ENCODE measurements around the gene UBE2L3.
"Not testable (repeated sequence)": the region's sequence is repeated elsewhere in the genome, so short reads cannot be mapped to it uniquely, and the experiment has no call there.

UBE2L3 gene

DNA sequence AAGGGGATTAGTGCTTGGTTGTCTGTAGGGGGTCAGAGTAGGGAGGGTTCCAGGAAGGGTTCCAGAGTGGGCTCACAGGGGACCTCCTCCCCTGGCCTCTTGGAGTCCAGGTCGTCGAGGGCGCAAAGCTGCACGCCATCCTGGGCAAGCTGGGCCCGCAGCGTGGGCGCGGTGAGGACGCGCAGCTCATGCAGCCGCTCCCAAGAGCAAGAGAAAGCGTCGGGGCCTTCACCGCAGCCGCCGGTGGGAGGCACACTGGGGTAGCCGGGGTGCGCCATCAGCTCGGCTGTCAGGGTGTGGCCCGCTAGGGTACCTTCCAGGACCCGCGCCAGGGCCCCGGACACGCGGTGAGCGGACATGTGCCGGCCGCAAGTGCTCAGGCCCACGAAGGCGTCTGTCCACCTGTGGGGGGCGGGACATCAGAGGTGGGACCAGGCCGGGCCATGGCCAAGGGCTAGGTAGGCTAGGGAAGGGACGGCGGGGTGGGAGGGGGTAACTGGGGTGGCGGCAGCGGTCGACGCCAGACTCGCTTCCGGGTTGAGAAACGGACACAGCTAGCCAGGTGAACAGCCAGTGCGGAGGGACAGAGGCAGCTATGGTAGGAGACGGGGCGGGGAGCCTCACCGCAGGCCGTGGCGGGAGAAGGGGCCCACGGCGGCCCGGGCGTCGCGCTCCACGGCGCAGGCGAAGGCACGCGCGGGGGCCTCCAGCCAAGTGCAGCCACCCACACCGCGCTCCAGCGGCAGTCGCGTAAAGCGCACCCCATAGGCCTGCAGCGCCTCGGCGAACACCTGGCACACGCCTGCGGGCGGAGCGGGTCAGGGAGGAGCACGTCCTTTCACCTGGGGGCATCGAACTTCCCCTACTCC lies 61.1 kb downstream of the UBE2L3 start:
- no peak for DNase-seq

DNA sequence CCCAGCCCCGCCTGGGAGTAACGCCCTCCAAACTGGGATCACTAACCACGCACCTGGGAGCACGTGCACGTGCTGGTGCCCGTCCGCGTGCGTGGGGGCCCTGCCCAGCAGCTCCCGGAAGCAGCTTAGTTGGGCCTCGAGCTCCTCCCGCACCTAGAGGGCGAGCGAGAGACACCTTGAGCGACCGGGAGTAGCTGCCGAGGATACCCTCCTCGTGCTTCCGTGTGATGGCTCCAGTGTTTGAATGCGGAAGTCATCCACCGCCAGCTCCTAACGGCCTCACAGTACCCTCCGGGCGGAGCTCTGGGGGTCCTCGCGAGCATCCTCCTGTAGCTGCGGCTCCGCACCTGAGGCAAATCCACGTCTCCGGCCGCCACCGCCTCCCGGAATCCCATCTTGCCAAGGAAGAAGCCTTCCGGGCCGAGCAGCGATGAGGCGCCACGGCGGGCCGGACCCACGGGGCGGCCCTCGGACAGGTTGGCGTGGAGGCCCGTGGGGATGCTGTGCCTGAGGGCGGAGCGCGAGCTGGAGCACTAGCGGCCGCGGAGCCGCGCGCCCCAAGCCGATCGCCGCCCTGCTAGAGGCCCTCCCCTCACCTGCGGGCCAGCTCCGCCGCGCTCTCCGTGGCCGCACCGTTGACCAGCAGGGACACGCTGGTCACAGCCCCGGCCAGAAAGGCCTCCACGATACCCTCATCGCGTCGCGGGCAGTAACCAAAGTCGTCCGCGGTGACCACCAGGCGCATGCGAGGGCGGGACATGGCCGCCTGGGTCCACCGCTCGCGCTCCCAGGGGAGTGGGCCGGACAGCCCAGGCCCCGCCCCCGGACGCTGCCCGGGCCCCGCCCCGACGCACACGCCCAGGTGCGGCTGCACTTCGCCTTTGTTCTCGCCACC lies 62.0 kb downstream of the UBE2L3 start, which contains the start of gene YDJC:
Gene YDJC (minus strand): TSS at position 768 of the 895 bp plus-strand sequence. CDS start 8 bp downstream, at position 760.
- peak; percentile 97 for DNase-seq

DNA sequence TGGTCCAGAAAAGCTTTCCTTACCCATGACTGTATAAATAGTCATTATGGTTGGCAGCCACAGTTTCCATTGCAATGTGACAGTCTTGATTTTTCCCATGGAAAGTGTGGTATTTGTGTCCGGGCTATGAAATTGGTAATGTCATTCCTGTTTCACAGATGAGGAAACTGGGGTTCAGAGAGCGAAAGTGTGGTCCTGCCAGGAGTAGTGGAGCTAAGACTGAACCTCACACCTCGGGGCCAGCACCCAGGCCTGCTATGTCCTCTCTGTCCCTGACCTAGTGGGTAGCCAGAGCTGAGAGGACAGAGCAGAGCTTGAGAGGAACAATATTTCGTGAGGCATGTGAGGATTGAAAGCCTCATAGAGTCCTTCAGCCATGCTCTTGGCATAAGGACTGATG lies 63.5 kb downstream of the UBE2L3 start:
- DNase-seq: no peak

DNA sequence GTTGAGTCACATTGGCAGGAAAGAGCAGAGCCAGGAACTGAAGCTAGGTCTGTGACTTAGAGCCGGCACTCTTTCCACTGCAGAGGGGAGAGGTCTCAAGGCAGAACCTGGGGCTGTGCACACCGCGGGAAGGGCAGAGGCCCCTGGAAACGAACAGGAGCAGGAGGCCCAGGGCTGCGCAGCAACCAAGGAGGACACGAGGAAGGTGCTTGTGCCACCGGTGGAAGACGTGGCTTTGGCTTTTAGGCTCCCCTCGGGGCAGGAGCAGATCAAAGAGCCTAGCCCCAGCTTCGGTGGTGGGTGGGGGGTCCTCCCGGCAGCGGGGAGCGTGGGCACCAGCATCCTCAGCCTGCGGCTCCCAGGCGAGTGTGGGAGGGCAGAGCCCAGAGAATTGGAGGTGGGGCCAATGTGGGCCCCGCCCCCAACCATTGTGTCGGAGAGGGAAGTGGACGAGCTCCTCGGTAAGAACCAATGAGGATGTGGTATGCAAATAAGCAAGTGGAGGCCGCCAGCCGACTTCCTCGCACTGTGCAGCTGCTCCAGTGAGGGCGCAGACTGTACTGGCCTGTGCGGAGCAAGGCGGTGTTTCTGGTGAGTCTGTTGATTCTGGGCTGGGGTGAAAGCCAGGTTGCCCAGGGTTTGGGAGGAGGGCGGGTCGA lies 64.9 kb downstream of the UBE2L3 start, which contains the start of gene CCDC116:
Gene CCDC116 (plus strand): TSS at position 524 of the 659 bp plus-strand sequence. CDS start 422 bp downstream, outside the sequence.
- peak; percentile 76 for DNase-seq

DNA sequence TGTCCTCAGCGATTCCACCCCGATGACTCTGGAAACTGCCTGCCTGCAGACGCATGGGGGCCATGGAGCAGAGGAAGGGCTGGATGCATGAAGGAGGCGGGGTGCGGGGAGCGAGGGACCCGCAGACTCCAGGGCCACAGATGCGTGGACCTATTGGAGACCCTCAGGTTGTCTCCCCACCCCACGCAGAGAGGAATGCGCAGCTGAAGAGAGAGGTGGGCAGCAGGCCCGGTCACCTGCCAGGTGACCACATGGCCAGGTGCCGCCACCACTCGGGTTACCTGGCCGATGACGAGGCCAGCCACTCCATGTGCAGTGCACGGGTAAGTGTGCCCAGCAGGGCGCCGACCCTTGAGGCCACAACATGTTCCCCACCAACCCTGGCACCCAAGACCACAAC lies 65.4 kb downstream of the UBE2L3 start:
- no peak for DNase-seq

DNA sequence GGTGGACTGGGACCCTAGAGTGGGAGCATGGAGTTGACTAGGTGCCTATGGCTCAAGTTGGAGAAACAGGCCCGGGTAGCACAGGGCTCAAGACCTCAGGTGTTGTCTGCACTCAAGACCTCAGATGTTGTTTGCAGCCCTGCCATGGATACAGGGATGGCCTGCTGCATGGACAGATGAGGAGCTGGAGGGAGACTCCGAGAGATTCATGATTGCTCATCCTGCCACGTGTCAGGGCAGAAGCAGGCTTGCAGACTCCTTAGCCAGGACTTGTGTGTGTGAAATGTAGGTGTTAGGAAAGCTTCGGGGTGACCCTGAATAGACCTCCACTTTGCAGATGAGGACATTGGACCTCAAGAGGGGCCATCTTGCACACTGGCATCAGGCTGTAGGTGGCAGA lies 66.0 kb downstream of the UBE2L3 start:
- no peak for DNase-seq

DNA sequence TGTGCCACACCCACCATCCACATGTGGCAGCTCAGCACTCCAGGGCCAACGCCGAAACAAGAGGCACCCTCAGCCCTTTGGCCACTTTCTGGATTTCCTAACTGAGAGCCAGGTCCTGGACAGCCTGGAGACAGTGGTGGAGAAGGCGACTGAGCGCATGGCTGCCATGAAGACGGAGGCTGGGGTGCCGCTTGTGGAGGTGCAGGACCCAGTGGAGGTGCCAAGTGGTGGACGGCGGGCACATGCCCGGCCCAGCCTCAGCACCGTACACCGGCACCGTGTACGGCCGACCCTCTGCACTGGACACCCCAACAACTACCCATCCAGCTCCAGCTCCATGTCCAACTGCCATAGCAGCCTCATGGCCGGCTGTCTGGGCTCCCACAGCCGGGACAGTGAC lies 66.6 kb downstream of the UBE2L3 start:
- DNase-seq: no peak

DNA sequence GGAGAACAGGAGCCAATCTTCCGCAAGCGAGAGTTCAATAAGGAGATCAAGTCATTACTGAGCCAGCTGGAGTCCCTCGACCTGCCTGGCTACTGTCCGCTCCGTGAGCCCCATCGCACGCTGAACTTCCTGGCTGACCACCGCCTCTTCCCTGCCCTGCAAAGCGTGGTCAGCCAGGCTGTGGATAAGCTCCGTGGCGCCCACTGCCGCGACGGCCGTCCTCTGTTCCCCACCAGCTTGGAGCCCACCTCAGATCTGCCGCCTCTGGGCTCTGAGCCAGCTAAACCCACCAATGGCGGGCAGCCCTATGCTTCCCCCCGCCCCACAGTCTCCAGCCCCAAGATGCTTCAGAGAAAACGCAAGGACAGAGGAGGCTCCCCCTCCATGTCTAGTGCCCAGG lies 67.3 kb downstream of the UBE2L3 start:
- DNase-seq: no peak

DNA sequence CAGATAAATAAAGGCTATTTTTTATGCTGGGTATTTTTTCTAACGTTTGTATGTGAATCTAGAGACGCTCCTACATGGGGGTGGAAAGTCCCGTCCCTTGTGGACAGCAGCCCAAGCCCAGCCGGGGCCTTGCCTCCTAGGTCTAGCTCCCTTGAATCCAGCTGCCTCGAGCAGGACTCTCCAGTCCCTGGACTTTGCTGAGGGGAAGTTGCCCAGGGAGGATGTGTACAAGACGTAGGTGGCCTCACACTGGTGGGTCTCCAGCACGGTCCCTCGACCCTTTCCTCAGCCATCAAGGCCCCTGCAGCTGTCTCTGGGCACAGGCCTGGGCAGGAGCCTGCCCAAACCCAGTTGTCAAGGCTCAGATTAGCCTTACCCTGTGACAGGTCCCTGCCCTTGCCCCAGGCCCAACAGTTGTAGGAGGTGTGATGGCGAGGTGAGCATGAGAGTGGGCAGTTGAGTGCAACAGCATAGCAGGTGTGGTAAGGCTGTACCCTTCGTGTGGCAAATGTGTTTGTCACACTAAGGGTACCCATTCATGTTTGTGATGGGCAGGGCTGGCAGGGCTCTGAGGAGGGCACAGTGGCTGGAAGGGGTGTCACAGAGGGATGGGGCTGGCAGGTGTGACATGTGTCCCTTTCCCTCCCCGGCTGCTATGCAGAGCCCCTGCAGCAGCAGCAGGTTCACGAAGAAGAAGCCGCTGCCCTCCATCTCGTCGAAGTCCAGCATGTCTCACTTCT lies 68.4 kb downstream of the UBE2L3 start:
- no peak for DNase-seq

DNA sequence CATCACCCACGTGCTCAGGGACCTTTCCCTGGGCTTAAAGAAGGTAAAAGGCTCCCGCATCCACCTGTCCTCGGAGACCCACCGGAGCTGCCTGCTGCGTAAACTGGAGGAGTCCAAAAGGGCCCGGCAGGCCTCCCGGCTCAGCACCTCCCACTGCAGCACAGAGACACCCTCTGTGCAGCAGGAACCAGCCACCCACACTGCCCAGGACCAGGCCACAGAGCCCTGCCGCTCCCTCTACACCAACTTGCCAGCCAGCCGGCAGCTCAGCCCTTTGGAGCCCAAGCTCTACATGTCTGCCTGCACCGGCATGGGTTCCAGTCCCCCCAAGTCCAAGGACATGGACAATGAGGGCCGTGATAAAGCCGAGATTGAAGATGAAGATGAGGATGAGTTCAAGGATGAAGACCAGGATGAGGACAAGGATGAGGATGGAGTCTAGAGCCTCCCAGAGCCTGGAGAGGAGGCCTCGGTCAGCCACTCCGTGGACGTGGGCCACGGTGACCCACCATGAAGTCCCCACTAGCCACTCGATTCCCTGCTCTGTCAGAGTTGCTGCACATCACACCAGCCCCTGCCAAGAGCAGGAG lies 69.2 kb downstream of the UBE2L3 start:
- no peak for DNase-seq

DNA sequence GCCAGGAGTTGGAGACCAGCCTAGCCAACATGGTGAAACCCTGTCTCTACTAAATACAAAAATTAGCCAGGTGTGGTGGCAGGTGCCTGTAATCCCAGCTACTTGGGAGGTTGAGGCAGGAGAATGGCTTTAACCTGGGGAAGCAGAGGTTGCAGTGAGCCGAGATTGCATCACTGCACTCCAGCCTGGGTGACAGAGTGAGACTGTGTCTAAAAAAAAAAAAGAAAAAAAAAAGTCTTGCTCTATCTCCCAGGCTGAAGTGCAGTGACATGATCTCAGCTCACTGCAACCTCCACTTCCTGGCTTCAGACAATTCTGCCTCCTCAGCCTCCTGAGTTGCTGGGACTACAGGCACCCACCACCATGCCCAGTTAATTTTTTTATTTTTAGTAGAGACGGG lies 69.9 kb downstream of the UBE2L3 start:
- not testable (repeated sequence) for DNase-seq

DNA sequence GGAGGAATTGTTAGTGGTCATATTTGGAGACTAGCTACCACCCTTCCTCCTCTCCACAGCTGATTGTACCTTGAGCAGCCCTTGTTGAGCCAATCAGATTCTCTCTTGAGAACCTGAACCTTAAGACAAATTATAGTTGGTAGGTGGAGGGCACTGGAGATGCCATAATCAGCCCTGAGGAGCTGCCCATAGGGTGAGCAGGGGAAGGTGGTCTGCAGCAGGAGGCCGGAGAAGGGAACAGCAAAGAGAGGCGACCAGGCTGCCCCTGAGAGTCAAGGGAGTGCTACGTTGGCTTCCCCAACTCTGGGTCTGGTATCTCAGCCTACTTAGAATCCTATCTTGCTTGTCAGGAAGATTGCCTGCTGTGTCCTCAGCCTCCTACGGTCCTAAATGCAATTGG lies 71.8 kb downstream of the UBE2L3 start:
- no peak for DNase-seq

DNA sequence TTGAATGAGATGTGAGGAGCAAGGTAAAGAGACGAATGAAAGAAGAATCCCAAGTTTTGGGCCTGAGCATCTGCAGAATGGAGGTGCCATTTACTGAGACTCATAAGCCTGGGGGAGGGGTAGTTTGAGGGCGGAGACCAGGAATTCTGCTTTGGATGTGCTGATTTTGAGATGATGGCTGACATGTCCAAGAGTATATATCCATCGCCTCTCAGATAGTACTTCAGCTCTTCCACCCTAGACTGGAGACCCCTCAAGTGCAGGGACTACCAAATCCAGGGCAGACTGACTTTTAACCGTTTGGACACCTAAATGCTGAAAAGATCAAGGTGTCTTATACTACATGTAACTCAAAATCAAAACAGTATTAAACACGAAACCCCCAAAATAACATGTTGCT lies 73.3 kb downstream of the UBE2L3 start:
- DNase-seq: no peak

DNA sequence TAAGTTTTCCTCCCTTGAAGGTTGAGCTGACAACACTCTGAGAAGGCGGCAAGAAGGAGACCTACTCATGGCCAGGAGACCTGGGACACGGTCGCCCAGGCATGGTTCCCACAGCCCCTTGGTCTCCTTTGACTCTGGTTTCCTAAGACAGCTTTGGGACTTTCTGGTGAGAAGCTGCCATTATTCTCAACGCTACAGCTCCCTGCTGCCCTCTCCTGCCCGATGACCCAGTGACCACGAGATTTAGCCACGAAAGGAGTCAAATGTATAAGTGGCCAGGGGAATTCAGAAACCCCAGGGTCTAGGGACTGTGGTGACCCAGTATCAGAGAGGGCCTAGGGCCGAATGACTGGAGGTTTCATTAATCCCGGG lies 73.9 kb downstream of the UBE2L3 start:
- no peak for DNase-seq

DNA sequence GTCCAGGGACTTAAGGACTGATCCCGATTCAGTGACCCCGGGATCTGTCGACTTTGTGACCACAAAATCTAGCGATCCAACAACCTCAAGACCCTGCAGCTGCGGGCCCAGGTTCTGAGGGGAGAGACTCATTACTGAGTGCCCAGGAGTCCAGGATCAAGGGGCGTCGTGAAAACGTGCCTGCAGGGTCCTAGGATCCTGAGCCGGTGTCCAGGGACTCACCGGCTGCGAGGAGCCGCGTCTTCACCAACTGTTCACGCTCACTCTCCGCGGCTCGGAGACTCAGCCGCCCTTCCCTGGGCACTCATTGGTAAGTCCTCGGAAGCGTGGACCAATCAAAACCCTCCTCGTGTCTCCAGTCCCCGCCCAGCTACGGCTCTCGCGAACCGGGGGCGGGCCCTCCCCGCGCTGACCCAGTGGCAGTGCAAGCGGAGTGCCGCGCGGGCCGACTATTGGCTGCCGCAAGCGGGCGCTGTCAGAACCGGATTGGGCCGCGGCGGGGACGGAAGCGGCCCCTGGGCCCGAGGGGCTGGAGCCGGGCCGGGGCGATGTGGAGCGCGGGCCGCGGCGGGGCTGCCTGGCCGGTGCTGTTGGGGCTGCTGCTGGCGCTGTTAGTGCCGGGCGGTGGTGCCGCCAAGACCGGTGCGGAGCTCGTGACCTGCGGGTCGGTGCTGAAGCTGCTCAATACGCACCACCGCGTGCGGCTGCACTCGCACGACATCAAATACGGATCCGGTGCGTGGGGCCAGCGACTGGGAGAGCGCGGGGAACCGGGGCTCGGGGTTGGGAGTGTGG lies 74.5 kb downstream of the UBE2L3 start, which contains the start of gene SDF2L1:
Gene SDF2L1 (plus strand): TSS at position 514 of the 795 bp plus-strand sequence. CDS start 35 bp downstream, at position 549.
- DNase-seq: peak; percentile 99

DNA sequence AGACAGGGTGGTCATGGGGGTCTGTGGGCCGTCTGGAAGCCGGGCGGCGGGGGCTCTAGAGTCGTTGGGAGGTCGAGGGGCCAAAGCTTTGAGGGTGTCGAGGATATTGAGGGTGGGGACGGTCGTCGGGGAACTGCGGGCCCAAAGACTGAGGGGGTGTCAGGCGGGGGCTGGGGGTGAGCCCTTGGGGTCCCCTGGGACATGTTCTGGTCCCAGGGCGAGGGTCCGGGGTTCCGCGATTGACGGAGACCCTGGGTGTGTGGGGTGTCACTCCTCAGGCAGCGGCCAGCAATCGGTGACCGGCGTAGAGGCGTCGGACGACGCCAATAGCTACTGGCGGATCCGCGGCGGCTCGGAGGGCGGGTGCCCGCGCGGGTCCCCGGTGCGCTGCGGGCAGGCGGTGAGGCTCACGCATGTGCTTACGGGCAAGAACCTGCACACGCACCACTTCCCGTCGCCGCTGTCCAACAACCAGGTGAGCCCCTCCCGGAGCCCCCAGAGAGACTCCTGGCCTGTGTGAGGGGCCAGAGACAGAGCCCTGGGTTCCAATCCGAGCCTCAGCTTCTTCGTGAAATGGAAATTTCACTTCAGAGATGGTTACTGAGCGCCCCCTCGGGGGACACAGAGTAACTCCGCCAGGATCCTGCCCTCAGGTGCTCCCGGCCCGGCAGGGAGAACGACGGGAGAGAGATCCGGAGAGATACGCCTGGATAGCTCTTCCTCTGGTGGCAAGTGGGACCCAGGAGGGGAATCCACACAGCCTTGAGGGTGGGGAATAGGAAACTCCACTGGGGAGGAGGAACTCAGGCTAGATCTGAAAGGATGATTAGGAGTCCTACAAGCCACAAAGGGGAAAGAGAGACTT lies 75.3 kb downstream of the UBE2L3 start:
- peak; percentile 77 for DNase-seq

DNA sequence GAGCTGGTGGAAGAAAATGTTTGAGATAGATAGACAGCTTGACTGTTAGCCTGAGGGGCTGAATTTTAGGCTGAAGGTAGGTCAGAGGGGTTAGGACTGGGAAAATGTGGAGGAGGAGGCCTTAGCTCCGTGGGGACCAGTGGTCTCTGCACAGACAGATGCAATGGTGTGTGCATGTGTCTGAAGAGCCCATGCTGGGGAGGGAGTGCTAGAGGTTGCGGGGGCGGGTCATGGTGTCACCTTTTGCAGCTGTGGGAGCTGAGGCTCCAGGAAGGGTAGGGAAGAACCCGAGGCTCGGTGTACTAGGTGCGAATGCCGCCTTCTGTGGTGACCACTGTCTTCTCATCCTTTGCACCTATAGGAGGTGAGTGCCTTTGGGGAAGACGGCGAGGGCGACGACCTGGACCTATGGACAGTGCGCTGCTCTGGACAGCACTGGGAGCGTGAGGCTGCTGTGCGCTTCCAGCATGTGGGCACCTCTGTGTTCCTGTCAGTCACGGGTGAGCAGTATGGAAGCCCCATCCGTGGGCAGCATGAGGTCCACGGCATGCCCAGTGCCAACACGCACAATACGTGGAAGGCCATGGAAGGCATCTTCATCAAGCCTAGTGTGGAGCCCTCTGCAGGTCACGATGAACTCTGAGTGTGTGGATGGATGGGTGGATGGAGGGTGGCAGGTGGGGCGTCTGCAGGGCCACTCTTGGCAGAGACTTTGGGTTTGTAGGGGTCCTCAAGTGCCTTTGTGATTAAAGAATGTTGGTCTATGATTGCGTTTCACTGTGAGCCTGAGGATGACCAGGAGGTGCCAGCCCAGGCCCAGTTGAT lies 76.2 kb downstream of the UBE2L3 start:
- DNase-seq: no peak

DNA sequence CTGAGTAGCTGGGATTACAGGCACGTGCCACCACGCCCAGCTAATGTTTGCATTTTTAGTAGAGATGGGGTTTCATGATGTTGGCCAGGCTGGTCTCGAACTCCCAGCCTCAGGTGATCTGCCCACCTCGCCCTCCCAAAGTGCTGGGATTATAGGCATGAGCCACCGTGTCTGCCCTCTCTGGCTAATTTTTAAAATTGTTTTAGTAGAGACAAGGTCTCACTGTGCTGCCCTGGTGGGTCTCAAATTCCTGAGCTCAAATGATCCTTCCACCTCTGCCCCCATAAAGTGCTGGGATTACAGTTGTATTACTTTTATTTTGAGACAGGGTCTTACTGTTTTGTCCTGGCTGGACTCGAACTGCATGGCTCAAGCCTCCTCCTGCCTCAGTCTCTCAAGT lies 78.0 kb downstream of the UBE2L3 start:
- not testable (repeated sequence) for DNase-seq

All from activated CD4-positive, alpha-beta T cell treated with anti-CD3 and anti-CD28 coated beads, Interleukin-2, amount 50 U/mL, for 16 hours (primary cell).